PC-3 (cell line): ENCODE data around the gene UMAD1. TPM values are rescaled to one million over a fixed set of nuclear protein-coding genes. Genes with fewer than 3 reads are reported as not detected.

ENCODE experiments used
- ATAC-seq: fragments of 200-7000 bp; cut with Tn5 transposase; 2 replicates; pipeline ENCODE4 v1.9.1; 2020; ENCODE audit warnings: mild to moderate bottlenecking, moderate library complexity
- BruUV-seq: library from RNA; stranded (reverse); fragments of 400-500 nt; replicated peaks from 2 replicates; lab custom pipeline; 2021; lab: Mats Ljungman, UMichigan
- CTCF ChIA-PET: fragments of 300-600 bp; sonication (Branson Sonifier 250); formaldehyde crosslinking; loops from one replicate; lab custom pipeline; 2022; ENCODE audit warnings: antibody characterized with exemption; lab: Charles Lee
- POLR2A ChIA-PET: fragments of 300-600 bp; sonication (Branson Sonifier 250); formaldehyde crosslinking; loops from one replicate; lab custom pipeline; 2022; ENCODE audit warnings: antibody characterized with exemption; ENCODE audit not compliant: unreplicated experiment; lab: Charles Lee
- DNase-seq: peaks from one replicate; pipeline ENCODE4 v3.0.0-alpha.2; 2015
- H2AFZ ChIP-seq: fragments of 300-600 bp; sonication (generic); 2 replicates; pipeline ENCODE4 v1.6.0; 2016; ENCODE audit warnings: antibody characterized with exemption, low read length
- H3F3A ChIP-seq: fragments of 300-600 bp; sonication (generic); one replicate; pipeline ENCODE4 v1.6.0; 2017; ENCODE audit warnings: antibody characterized with exemption, low read length, control low read depth, mild to moderate bottlenecking; ENCODE audit not compliant: unreplicated experiment
- H3K27ac ChIP-seq: fragments of 300-600 bp; sonication (generic); 2 replicates; pipeline ENCODE4 v1.5.1; 2016; ENCODE audit warnings: mild to moderate bottlenecking, low read length
- H3K27me3 ChIP-seq: fragments of 300-600 bp; sonication (generic); 2 replicates; pipeline ENCODE4 v1.6.1; 2016; ENCODE audit warnings: low read length, mixed read lengths
- H3K36me3 ChIP-seq: fragments of 300-600 bp; sonication (generic); 2 replicates; pipeline ENCODE4 v1.6.1; 2016; ENCODE audit warnings: low read depth, mixed run types, low read length, mixed read lengths
- H3K4me1 ChIP-seq: fragments of 300-600 bp; sonication (generic); 2 replicates; pipeline ENCODE4 v1.5.1; 2016; ENCODE audit warnings: low read length; ENCODE audit not compliant: insufficient read depth
- H3K4me2 ChIP-seq: fragments of 300-600 bp; sonication (generic); 2 replicates; pipeline ENCODE4 v1.6.0; 2016; ENCODE audit warnings: low read length
- H3K4me3 ChIP-seq: fragments of 300-600 bp; sonication (generic); 2 replicates; pipeline ENCODE4 v1.5.1; 2016; ENCODE audit warnings: mild to moderate bottlenecking, low read length, mixed read lengths
- H3K79me2 ChIP-seq: fragments of 300-600 bp; sonication (generic); 2 replicates; pipeline ENCODE4 v1.6.1; 2017; ENCODE audit warnings: low read length, mixed read lengths
- H3K9ac ChIP-seq: fragments of 300-600 bp; sonication (generic); 2 replicates; pipeline ENCODE4 v1.6.0; 2016; ENCODE audit warnings: mild to moderate bottlenecking, low read length
- H3K9me2 ChIP-seq: fragments of 300-600 bp; sonication (generic); replicated peaks from 2 replicates; pipeline ENCODE4 v1.6.1; 2016; ENCODE audit warnings: mixed run types, low read length, mixed read lengths
- H3K9me3 ChIP-seq: fragments of 300-600 bp; sonication (generic); 2 replicates; pipeline ENCODE4 v1.6.1; 2016; ENCODE audit warnings: low read length, mixed read lengths
- H4K20me1 ChIP-seq: fragments of 300-600 bp; sonication (generic); 2 replicates; pipeline ENCODE4 v1.6.1; 2016; ENCODE audit warnings: low read length, mixed read lengths
- EZH2 ChIP-seq: fragments of 300-600 bp; sonication (generic); IDR thresholded peaks from one replicate; pipeline ENCODE4 v1.6.1; 2017; ENCODE audit warnings: antibody characterized with exemption, mild to moderate bottlenecking, low read length; ENCODE audit not compliant: unreplicated experiment
- EZH2phosphoT487 ChIP-seq: fragments of 300-600 bp; sonication (generic); IDR thresholded peaks from 2 replicates; pipeline ENCODE4 v1.6.1; 2018; ENCODE audit warnings: mild to moderate bottlenecking, antibody characterized with exemption, low read length, borderline replicate concordance
- intact Hi-C: fragments of 100-400 bp; cut with micrococcal nuclease; formaldehyde crosslinking; loops from 2 replicates; pipeline ENCODE4 v1.9.0; 2023
- total RNA-seq: library from RNA; depleted of rRNA; stranded (reverse); fragments of >200 nt; gene quantifications from 2 replicates; pipeline ENCODE4 v1.2.3, GENCODE V29; 2014
- TF ChIP-seq, protein P1 (sequence below): fragments of 300-600 bp; sonication (generic); conservative IDR thresholded peaks from 2 replicates; pipeline ENCODE4 v1.5.1; 2017; ENCODE audit warnings: antibody characterized with exemption, low read depth, mild to moderate bottlenecking, low read length

The UMAD1 gene
- total RNA-seq, 1 experiment from 2014 or later = 8.9 TPM

DNA sequence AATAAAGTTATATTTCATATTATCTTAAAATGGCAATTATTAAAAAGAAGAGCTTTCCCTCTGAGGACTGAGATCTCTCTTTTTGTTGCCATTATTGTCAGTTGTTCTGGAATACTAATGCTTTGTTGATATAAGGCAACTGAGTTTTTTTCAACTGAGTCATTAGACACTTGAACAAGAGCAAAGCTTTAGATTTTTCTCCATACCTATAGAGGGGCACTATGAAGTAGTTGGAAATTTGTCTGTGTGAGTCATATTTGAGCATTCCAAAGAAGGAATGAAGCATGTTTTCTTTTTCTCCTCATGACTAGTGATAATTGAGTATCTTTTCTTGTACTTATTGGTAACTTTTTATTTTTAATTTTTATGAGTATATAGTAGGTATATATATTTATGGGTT lies 53.3 kb downstream of the UMAD1 start:
- ChIA-PET POLR2A (interaction anchor here (0.7 kb wide), 1 partner anchor 25 kb away, joined by 3 read pairs; no protein-coding TSS in a partner anchor), CTCF (interaction anchor here (0.6 to 1.0 kb wide), 2 partner anchors 12 to 65 kb away, joined by 3 to 4 read pairs; no protein-coding TSS in a partner anchor)
- H3K36me3 ChIP-seq = no peaks in the 10 kb centered on the region
- no peaks in the 10 kb centered on the region for H3K79me2 ChIP-seq
- no peaks in the 10 kb centered on the region for H3K9me3 ChIP-seq
- H3K4me2 ChIP-seq = no peak overlapping the region
- H4K20me1 ChIP-seq = no peaks in the 10 kb centered on the region
- H3K27ac ChIP-seq = no peak overlapping the region
- H3F3A ChIP-seq = no peaks in the 10 kb centered on the region
- H3K9me2 ChIP-seq = no peaks in the 10 kb centered on the region
- no peak overlapping the region for H3K4me3 ChIP-seq
- no TSS peak for BruUV-seq
- no peak overlapping the region for H2AFZ ChIP-seq
- H3K4me1 ChIP-seq = peaks cover 28% of the 10 kb centered on the region
- TF ChIP-seq EZH2phosphoT487 (no peak), EZH2 (no peak)
- TF ChIP-seq, protein P1, sequence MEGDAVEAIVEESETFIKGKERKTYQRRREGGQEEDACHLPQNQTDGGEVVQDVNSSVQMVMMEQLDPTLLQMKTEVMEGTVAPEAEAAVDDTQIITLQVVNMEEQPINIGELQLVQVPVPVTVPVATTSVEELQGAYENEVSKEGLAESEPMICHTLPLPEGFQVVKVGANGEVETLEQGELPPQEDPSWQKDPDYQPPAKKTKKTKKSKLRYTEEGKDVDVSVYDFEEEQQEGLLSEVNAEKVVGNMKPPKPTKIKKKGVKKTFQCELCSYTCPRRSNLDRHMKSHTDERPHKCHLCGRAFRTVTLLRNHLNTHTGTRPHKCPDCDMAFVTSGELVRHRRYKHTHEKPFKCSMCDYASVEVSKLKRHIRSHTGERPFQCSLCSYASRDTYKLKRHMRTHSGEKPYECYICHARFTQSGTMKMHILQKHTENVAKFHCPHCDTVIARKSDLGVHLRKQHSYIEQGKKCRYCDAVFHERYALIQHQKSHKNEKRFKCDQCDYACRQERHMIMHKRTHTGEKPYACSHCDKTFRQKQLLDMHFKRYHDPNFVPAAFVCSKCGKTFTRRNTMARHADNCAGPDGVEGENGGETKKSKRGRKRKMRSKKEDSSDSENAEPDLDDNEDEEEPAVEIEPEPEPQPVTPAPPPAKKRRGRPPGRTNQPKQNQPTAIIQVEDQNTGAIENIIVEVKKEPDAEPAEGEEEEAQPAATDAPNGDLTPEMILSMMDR = no peak
- H3K27me3 ChIP-seq = no peaks in the 10 kb centered on the region
- ATAC-seq (peak; percentile 81), DNase-seq (peak; percentile 91)
- intact Hi-C loops = no loop called here
- H3K9ac ChIP-seq = no peak overlapping the region

DNA sequence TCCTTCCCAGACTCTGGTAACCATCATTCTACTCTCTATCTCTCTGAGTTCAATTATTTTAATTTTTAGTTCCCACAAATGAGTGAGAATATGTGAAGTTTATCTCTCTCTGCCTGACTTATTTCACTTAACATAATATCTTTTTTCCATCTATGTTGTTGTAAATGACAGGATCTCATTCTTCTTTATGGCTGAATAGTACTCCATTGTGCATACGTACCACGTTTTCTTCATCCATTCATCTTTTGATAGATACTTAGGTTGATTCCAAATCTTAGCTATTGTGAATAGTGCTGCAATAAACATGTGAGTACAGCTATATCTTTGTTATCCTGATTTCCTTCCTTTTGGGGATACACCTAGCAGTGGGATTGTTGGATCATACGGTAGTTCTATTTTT lies 54.0 kb downstream of the UMAD1 start:
- Histone ChIP-seq H3K9me3 (no peaks in the 10 kb centered on the region), H2AFZ (no peak overlapping the region), H3K9ac (no peak overlapping the region), H3K4me3 (no peak overlapping the region), H3K9me2 (no peaks in the 10 kb centered on the region), H3K27ac (no peak overlapping the region), H3K4me2 (no peak overlapping the region), H3K4me1 (peaks cover 31% of the 10 kb centered on the region), H4K20me1 (no peaks in the 10 kb centered on the region), H3K36me3 (no peaks in the 10 kb centered on the region), H3F3A (no peaks in the 10 kb centered on the region), H3K27me3 (no peaks in the 10 kb centered on the region), H3K79me2 (no peaks in the 10 kb centered on the region)
- intact Hi-C loops = no loop called here
- TF ChIP-seq EZH2phosphoT487 (no peak), EZH2 (no peak)
- ATAC-seq (no peak), DNase-seq (no peak)
- POLR2A ChIA-PET = interaction anchor here (0.6 kb wide), 1 partner anchor 36 kb away, joined by 7 read pairs; no protein-coding TSS in a partner anchor
- BruUV-seq = no TSS peak
- CTCF ChIA-PET = no interaction called here

DNA sequence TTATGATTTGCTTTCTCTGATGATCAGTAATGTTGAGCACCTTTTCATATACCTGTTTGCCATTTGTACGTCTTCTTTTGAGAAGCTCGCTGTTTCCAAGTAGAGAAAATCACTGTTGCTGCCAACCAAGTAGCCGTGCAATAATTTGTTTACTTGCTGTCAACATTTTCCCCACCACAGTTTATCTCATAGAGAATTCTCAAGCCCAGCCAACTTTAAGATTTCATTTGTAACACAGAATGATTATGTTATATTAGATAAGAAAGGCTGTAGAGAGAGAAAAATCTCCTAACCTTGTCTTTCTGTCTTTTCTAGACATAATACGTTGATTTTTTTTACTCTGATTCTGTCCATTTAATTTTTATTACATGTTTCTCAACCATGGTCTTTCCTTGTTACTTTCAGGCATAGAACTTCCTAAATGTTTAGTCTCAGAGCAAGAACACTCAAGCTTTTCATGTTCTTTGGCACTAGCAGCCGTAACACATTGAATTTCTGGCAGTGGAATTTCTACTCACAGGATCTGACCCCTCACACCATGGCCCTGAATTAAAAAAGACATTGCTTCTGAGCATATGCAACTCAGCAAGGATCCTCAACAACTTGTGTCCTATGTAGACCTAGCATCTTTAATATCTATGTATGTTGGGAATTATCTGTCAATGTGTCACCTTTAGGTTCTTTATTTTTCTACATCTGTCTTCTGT lies 54.7 kb downstream of the UMAD1 start:
- H3K4me2 ChIP-seq = no peak overlapping the region
- no peak overlapping the region for H2AFZ ChIP-seq
- no peak overlapping the region for H3K4me3 ChIP-seq
- CTCF ChIA-PET = no interaction called here
- ATAC-seq (no peak), DNase-seq (no peak)
- no TSS peak for BruUV-seq
- H4K20me1 ChIP-seq = no peaks in the 10 kb centered on the region
- H3K9me3 ChIP-seq = no peaks in the 10 kb centered on the region
- H3K9ac ChIP-seq = no peak overlapping the region
- POLR2A ChIA-PET = interaction anchor here (0.6 kb wide), 1 partner anchor 35 kb away, joined by 7 read pairs; no protein-coding TSS in a partner anchor
- H3K4me1 ChIP-seq = peaks cover 36% of the 10 kb centered on the region
- no peaks in the 10 kb centered on the region for H3K36me3 ChIP-seq
- no peaks in the 10 kb centered on the region for H3F3A ChIP-seq
- H3K27me3 ChIP-seq = no peaks in the 10 kb centered on the region
- H3K9me2 ChIP-seq = no peaks in the 10 kb centered on the region
- no peak overlapping the region for H3K27ac ChIP-seq
- no peak for TF ChIP-seq EZH2
- no peak for TF ChIP-seq EZH2phosphoT487
- TF ChIP-seq, protein P1 = no peak
- intact Hi-C loops = no loop called here
- H3K79me2 ChIP-seq = no peaks in the 10 kb centered on the region
